Mucosa of gallbladder (tissue), 1 donor: ENCODE measurements around the gene GALNTL6. TPM values are rescaled to one million over a fixed set of nuclear protein-coding genes. Genes with fewer than 3 reads are reported as not detected.

ENCODE experiments used
- DNase-seq: peaks from one replicate; pipeline ENCODE4 v3.0.0-alpha.2; 2020; ENCODE audit warnings: low spot score
- total RNA-seq: library from RNA; stranded (reverse); gene quantifications from one replicate; pipeline ENCODE4 v1.2.1, GENCODE V29; 2021
- donor health status: DM: no; HTN: no; CAD: no.

GALNTL6 gene
- total RNA-seq, 1 donor from 2014 or later, result 0.75 TPM

DNA sequence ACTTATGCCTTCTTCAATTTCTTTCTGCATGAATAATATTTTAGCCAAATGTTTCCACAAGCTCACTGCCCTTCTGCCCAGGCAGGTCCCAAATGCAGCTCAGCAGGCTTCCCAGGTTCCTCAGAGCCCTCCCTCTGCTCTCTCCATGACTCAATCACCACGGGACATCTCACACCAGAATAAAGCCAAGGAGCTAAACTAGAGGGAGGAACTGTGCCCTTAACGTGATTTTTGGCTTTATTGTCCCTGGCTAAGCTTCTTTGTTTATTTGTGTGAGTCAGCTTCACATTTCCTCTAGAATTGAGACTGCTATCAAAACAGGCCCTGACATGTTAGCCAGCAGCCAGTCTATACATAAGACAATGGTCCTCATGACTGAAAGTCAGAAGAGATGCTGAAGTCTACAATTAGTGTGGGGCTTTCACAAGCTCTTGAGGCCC, 1169.0 kb downstream of the GALNTL6 start:
- no peak for DNase-seq

DNA sequence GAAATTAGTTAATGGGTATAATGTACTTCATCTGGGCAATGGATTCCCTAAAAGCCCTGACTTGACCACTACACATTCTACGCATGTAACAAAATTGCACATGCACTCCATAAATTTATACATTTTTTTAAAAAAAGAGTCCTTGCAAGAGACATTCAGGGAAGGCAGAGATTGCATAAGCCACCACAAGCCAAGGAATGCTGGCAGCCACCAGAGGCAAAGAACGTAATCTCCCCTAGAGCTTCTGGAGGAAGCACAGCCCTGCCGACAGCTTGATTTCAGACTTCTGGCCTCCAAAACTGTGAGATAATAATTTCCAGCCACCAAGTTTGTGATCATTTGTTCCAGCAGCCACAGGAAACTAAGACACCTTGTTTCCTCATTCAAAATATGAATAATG, 1169.8 kb downstream of the GALNTL6 start:
- no peak for DNase-seq

DNA sequence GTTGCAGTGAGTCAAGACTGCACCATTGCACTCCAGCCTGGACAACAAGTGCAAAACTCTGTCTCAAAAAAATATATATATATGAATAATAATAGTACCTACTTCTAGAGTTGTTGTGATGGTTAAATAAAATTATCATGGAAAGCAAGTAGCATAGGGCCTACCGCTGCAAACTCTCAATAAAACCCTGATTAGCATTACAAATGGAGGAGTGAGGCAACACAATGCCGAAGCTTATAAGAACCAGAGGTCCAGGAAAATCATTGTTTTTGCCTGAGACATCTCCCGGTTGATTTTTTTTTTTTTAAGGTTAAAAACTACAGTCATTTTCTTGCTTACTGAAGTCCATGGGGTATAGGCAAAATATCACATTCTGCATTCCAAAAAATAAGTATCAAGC, 1170.4 kb downstream of the GALNTL6 start:
- DNase-seq, result no peak

DNA sequence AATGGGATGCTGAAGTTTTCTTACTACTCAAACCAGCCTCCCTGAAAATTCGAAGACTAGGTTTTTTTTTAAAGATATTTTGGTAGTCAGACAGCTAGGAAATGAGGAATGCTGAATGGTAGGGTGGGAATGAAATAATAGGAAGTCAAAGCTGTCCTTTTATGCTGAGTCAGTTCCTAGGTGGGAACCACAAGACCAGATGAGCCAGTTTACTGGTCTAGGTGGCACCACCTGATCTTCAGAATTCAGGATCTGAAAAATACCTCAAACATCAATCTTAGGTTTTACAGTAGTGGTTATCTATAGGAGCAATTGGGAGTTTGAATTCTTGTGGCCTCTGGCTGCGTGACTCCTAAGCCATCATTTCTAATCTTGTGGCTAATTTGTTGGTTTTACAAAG, 1172.3 kb downstream of the GALNTL6 start:
- DNase-seq, result no peak

DNA sequence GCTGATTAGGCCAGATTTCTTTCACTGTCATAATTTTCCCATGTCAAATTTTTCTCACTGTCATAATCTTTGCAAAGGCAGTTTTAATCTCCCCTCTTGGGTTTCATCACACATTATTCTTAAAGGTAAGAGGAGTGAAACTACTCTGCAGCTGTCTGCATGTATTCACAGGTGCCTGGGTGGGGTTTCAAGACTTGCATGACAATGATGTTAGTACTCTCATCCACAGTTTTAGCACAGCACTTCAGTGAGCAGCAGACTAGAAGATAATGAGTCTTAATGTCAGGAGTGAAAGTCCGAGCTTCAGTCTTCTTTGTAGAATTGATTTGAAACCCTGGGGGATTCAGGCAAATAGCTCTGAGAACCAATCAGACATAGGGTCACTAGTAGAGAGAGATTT, 1172.9 kb downstream of the GALNTL6 start:
- no peak for DNase-seq

DNA sequence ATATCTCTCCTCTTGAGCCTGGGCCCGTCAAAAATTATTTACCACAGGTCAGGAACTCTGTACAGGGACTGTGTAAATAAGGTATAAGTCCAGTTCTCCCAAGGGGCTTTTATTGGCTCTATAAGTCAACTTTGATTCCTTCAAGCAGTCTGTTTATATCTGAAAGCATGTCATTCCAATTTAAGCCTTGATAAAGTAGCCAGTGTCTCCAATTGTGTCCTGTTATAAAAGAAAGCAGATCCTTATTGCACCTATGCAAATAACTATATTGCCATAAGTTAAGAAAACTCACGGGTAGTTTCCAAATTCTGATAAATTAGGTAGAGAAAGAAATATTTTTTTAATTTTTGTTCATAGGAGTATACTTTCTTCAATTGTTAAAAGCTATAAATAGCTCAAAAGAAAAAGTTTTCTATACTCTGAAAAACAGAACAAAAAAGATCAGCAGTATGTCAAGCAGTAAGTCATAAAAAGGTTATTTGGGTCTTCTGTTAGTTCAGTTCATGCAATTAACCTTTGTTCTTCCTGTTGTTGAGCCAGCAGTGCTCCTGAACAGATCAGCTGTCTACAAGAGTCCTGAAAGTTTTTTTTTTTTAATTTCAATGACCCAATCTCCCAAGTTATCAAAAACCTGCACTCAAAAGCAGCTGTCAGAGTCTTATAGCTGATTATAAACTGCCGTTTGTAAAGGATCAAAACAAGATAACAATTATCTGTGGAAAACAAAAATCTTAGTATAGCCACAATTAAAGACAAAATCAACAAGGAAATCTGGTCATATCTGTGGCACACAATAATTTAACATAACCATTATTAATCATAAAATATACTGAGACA, 1177.0 kb downstream of the GALNTL6 start:
- DNase-seq, result no peak

DNA sequence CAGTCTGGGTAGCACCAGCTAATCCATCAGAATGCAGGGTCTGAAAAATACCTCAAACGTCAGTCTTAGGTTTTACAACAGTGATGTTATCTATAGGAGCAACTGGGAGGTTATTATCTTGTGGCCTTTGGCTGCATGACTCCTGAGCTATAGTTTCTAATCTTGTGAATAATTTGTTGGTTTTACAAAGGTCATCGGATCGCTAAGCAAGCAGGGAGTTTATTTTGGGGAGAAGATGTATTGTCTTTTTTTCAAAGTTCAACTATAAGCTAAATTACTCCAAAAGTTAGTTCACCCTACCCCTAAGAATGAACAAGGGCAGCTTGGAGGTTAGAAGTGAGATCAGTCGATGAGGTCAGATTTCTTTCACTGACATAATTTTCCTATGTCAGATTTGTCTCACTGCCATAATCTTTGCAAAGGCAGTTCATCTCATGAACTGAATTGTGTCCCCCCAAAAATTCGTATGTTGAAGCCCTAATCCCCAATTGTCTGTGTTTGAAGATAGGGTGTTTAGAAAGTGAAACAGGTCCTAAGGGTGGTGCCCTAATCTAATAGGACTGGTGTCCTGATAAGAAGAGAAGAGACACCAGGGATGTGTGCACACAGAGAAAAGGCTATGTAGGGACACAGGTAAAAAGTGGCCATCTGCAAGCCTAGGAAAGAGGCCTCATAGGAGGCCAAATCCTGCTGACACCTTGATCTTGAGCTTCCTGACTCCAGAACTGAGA, 1179.6 kb downstream of the GALNTL6 start:
- no peak for DNase-seq

DNA sequence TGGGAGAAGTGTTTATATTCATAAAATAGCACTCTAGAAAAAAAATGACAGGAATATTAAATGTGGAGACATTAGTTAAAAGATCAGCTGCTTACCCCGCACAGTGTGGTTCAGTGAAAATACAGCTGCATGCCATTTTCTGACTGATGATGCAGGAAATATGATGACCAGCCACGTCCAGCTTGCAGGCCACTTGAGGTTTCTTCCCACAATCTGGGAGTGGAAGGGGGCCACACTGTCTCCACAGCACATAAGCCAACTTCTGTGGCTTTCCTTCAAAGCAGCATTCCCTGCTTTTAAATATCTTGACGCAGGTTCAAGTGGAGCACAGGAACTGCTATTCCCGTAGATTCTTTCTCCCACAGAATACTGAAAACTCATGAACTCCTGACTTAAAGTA, 1182.0 kb downstream of the GALNTL6 start:
- no peak for DNase-seq

DNA sequence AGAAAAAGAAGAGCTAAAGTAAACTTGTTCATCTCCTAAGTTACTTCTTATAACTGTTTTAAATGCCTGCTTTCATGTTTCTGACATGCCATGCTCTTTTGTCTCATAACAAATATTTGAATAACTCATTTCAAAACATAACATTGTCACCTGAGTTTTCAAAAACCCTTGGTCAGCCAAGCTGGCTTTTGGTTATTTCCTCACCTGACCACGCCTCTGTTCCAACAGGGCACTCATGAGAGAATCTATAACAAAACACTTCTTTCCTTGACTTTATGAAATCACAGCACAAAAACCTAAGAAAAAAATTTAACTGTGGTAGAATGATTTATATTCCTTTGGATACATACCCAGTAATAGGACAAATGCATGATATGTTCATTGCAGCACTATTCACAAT, 1182.5 kb downstream of the GALNTL6 start:
- no peak for DNase-seq

DNA sequence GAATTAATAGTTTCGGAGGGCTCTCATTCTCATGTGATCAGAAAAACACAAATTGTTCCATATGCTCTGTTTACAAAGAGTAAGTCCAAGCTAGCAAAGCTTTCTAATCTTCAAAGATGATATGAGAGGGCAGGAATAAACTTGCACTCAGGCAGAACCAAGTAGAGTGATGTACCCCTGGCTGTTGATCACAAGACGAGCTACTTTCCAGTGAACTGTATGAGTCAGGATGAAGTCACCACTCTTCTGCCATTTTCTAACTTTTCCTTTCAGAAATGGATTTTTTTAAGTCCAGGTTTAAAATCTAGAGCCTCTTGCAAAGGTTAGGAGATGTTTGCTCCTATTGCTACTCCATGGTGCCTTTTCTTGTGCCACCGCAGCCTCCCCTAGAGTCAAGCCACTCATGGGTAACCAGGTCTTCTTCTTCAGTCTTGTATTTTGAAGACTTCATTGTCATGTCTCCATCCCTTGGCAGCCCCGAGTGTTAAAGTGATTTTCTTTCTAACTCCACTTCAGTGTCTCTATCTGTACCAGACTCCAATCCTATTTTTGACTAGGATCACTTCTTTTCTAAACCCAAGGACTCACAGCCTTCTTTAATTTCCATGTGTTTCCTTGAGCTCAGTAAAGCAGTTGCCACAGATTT, 1183.5 kb downstream of the GALNTL6 start:
- DNase-seq, result no peak

DNA sequence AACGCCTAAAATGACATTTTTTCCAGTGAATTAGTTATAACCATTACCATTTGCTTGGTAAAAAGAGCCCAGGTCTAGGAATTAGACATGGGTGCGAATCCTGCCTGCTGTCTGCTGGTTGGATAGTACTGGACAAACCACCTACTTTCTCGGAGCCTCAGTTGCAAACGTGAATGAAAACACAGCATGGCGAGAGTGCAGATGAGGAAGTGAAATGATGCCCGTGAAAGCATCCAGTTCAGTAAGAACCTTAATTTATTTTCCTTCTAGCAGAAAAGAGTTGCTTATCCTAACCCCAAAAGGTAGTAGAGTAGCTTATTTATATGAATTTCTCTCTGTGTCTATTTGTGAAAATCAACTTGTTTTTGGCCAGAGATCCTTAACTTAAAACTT, 1184.0 kb downstream of the GALNTL6 start:
- DNase-seq, result no peak

DNA sequence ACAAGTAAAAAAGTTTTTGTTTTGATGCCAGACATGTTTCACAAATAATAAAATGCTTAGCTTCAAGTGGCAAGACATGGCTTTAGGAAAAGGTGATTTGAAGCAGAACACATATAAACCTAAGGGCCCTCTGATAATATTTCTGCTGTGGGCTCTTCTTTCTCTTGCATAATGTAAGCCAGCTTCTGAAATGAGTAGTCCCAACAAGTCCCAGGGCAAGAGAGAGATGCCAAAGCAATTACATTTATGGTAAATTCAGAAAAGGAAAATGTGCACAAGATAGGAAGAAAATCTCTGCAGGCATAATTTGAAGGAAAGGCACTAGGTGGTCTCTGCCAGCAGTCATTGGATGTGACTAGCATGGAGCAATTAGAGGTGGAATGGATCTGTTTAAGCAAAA, 1184.7 kb downstream of the GALNTL6 start:
- DNase-seq, result no peak

DNA sequence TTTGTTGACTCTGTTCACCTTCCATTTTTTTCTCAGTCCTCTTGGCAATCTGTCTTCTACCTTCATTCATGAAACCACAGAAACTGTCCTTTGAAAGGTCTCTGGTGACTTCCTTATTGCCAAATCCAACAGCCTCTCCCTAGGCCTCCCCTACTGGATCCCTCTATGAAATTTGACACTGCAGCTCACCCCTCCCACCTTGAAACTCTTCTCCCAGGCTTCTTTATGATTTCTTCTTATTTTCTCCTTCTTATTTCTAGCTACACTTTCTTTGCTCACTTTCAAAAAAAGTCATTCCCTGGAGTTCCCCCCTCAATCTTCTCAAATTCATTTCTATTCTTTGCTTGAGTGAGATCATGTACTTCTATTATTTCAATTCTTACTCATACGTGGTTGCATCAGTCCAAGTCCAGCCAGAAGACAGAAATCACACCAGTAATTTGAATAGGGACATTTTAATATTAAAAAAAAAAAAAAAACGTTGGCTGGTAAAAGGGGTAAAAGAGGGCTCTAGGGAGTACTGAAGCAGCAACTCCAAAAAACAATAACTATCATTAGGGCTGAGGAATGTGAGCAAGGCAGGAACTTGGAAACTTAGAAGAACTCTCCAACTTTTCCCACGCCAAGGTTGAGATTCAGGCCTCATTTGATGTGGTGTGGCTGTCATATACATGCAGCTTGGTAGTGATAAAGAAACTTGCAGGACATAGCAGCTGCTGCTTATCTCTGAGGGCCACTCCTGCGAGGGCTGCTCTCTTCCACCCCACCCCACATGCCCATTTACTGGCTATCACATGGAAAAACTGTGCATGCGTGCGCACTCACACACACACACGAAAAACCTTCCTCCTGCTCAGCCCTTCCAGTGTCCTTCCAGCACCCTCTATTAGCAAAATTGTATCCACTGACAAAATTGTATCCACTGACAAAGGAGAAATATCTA, 1185.6 kb downstream of the GALNTL6 start:
- no peak for DNase-seq

DNA sequence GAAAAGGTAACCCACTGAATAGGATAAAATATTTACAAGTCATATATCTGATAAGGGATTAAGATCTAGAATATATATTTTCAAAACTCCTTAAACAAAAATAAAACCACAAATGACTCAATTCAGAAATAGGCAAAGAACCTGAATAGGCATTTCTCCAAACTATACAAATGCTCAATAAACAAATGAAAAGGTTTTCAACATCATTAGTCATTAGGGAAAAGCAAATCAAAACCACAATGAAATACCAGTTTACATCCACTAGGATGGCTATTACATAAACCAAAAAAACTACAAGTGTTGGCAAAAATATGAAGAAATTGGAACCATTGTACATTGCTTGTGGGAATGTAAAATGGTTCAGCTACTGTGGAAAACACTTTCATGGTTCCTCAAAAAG, 1188.4 kb downstream of the GALNTL6 start:
- DNase-seq, result no peak

DNA sequence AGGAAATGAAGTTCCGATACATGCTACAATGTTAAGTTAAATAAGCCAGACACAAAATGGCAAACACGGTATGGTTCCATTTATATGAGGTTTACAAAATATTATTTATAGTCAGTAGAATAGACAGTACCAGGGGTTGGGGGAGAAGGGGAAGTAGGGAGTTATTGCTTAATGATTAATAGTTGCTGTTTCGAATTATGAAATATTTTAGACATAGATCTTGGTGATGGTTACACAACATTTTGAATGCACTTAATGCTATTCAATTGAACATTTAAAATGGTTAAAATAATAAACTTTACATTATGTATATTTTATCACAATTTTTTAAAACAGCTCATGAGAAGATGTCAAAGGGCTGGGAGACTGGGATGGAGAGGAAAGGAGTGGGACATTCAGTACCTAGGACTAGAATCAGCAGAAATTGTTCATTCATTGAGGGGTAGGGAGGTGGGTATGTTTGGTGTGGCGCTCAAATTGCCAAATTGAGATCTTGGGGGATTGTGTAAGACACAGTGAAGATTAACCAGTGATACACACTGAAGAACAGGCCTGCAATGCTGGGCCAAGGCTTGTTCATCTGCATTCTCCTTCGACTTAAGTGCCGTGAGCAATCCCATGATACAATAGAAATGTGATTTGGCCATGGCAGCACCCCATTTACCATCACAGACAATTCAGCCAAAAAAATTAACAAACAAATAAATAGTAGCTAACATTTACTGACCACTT, 1189.8 kb downstream of the GALNTL6 start:
- no peak for DNase-seq

DNA sequence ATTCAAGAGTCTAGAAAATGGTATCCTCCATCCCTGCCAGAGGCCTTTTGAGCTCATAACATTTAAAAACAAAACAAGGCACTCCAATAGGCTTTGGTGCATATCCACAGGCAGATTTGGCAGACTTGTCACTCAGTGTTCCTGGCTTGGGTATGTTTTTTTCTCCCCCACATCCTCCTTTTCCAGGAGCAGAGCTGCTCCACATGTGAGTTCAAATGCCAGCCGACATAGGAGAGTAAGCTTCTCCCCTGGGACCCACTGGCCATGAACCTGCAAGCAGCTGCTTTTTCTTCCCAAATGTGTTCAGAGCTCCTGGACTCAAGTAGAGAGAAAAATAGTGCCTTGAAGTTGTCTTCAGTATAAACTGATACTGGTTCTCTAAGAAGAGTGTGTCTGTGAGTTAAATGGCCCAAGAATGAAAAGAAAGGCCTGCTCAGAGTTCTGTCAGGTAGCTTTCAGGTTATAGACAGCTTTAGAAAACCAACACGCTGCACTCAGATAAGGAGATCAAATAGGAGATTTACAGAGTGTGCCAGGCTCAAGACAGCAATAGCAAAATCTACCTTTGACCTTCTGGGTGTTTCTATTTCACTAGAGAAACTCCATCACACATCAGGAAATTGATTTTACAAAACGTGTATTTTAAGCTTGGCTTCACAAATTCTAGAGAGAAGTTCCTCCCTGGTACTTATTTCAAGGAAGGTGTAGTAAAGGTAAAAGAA, 1192.9 kb downstream of the GALNTL6 start:
- DNase-seq, result no peak

DNA sequence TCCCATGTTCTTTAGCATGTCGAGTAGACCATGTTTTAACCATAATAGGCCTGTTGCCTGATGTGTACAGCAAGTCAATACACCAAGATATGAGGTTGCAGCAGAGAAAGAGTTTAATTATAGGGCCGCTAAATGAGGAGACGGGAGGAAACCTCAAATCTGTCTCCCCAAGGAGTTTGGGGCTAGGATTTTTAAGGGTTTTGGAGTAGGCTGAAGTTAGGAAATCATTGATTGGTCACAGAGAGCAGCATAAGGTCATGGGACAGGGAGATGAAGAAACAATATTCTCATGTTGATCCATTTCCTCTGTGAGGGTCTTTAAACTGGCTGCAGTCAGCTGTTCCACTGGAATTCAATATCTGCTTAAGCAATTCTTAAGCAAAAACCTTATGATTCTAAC, 1195.2 kb downstream of the GALNTL6 start:
- DNase-seq, result no peak

DNA sequence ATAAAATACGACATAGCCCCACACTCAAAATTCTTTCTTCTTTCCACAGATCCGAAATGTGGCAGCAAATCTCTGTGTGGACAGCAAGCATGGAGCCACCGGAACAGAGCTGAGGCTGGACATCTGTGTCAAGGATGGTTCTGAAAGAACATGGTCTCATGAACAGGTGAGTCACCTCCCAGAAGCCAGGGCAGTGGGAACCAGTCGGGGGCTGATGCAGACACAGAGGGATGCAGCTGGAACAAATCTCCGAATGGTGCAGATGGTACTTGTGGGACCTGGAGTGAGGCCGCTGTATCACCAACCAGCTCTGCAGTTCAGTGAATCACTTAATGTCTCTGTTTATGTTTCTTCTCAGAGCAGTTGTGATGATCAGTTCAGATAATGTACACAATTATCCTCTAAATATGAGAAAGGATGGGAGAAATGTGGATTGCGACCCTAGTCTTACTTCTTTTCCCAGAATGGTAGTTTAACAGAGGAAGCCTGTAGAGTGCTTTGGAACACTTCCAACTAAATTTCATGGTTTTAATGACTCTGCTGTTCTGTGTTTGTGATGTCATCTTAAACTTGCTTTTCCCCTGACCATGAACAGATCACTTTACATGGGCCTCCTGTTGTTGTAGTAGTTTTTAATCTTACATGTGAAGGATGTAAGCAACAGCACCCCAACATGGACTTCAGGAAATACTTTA, 1196.1 kb downstream of the GALNTL6 start:
- DNase-seq, result no peak

DNA sequence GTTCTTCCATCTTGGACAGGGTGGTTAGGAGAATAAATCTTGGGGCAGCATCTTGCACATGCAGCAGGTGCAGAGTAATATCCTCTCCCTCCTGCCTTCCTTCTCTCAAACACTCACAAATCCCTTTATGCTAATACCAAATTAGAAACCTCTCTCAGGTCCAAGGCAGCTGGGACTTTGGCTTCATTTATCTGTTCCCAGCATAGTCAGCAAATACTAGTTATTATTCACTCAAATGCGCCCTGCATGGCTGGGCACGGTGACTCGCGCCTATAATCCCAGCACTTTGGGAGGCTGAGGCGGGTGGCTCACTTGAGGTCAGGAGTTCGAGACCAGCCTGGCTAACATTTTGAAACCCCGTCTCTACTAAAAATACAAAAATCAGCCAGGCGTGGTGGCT, 1199.4 kb downstream of the GALNTL6 start:
- DNase-seq, result no peak
